ENCODE data around the gene KRT6A. TPM values are rescaled to one million over a fixed set of nuclear protein-coding genes. Genes with fewer than 3 reads are reported as not detected.

Gene KRT6A
- total RNA-seq, 1 donor from 2014 or later, result not detected

DNA sequence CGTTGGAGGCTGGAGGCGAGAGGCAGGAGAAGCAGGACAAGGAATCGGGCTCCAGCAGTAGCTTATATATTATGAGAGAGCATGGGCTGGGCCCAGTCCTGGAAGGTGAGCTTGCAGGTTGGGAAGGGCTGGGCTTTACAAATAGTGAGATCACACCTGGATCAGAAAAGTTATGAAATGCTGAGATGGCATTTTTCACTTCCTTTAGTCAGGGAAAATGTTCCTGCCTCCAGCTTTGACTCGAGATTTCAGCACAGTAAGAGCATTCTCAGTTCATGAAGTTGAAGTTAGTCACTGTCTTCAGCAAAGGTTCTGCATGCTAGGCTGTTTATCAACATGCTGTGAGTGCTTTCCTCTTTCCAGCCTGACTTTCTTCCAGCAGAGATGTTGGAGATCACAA, 19.3 kb downstream of the KRT6A start, which contains the start of gene KRT6C:
Gene KRT6C (minus strand): TSS at position 38 of the 400 bp plus-strand sequence. CDS start 68 bp downstream, outside the sequence.
- TF ChIP-seq, protein P1, sequence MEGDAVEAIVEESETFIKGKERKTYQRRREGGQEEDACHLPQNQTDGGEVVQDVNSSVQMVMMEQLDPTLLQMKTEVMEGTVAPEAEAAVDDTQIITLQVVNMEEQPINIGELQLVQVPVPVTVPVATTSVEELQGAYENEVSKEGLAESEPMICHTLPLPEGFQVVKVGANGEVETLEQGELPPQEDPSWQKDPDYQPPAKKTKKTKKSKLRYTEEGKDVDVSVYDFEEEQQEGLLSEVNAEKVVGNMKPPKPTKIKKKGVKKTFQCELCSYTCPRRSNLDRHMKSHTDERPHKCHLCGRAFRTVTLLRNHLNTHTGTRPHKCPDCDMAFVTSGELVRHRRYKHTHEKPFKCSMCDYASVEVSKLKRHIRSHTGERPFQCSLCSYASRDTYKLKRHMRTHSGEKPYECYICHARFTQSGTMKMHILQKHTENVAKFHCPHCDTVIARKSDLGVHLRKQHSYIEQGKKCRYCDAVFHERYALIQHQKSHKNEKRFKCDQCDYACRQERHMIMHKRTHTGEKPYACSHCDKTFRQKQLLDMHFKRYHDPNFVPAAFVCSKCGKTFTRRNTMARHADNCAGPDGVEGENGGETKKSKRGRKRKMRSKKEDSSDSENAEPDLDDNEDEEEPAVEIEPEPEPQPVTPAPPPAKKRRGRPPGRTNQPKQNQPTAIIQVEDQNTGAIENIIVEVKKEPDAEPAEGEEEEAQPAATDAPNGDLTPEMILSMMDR (IDR thresholded peaks at IDR 0.05; ENCODE audit: unreplicated experiment), result no peak
- no peak for DNase-seq (ENCODE audit: low spot score, unreplicated experiment)
- Mint-ChIP-seq H3K27ac (no peak within 1 kb of the TSS), H3K9me3 (ENCODE audit: low read depth) (no peaks in the 10 kb centered on the region), H3K27me3 (peaks cover 26% of the 10 kb centered on the region), H3K36me3 (ENCODE audit: insufficient read depth) (no peaks in the 10 kb centered on the region), H3K4me1 (ENCODE audit: low read depth) (no peaks in the 10 kb centered on the region), H3K4me3 (ENCODE audit: low read depth) (no peak within 1 kb of the TSS)

DNA sequence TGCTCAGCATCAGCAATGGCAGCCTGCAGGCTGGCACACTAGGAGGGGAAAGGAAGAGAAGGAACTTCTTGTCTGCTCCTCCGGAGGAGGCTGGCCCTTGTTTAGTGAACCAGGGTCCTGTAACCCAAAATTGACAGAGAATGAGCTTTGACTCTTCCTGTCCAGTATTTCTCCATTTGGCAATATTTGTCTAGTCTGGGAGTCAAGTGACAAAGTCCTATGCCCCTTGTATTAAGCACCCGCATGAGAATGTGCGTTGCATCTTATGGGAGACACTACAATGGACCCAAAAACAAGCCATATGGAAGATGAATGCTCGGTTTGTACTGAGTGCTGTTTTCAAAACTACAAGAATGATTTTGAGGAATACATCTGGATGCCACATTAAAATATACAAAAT, 23.2 kb downstream of the KRT6A start:
- H3K9me3 Mint-ChIP-seq (ENCODE audit: low read depth), result no peaks in the 10 kb centered on the region
- no peak overlapping the region for H3K4me3 Mint-ChIP-seq (ENCODE audit: low read depth)
- DNase-seq (ENCODE audit: low spot score, unreplicated experiment), result no peak
- H3K4me1 Mint-ChIP-seq (ENCODE audit: low read depth), result no peaks in the 10 kb centered on the region
- TF ChIP-seq, protein P1 (IDR thresholded peaks at IDR 0.05; ENCODE audit: unreplicated experiment), result no peak
- H3K27me3 Mint-ChIP-seq, result peaks cover 37% of the 10 kb centered on the region
- H3K27ac Mint-ChIP-seq, result no peak overlapping the region
- H3K36me3 Mint-ChIP-seq (ENCODE audit: insufficient read depth), result no peaks in the 10 kb centered on the region

DNA sequence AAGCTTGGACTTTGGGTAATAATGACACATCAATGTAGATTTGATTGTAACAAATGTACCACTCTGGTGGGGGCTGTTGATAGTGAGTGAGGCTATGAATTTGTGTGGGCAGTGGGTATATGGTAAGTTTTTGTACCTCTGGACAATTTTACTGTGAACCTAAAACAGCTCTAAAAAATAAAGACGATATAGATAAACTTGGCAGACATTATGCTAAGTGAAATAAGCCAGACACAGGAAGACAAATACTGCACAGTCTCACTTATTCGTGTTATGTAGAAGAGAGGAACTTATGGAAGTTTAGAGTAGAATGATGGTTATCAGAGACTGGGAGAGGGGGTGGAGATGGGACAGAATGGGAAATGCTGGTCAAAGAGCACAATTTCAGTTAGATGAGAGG, 28.2 kb downstream of the KRT6A start:
- DNase-seq (ENCODE audit: low spot score, unreplicated experiment), result no peak
- Mint-ChIP-seq H3K4me3 (ENCODE audit: low read depth) (no peak overlapping the region), H3K36me3 (ENCODE audit: insufficient read depth) (no peaks in the 10 kb centered on the region), H3K9me3 (ENCODE audit: low read depth) (no peaks in the 10 kb centered on the region), H3K27me3 (peaks cover 35% of the 10 kb centered on the region), H3K27ac (no peak overlapping the region), H3K4me1 (ENCODE audit: low read depth) (no peaks in the 10 kb centered on the region)
- TF ChIP-seq, protein P1 (IDR thresholded peaks at IDR 0.05; ENCODE audit: unreplicated experiment), result no peak

DNA sequence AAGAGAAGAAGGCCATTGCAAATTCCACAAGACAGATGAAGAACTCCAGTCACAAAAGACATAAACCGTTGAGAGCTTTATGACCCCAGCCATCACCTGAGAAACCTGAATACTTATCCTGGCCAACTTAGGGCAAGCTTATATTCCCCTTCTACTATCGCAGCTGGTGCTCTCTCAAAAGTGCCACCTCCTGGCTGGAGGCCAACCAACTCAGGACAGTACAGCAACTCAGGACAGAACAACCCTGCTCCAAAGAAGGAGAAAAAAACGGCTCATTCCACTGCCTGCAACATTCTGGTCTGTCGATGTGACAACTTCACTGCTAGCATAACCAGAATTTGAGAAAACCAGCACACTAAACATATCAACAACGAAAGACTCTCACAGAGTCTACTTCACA, 31.4 kb downstream of the KRT6A start:
- TF ChIP-seq, protein P1 (IDR thresholded peaks at IDR 0.05; ENCODE audit: unreplicated experiment), result no peak
- H3K4me1 Mint-ChIP-seq (ENCODE audit: low read depth), result no peaks in the 10 kb centered on the region
- H3K9me3 Mint-ChIP-seq (ENCODE audit: low read depth), result no peaks in the 10 kb centered on the region
- no peak overlapping the region for H3K27ac Mint-ChIP-seq
- no peak for DNase-seq (ENCODE audit: low spot score, unreplicated experiment)
- H3K4me3 Mint-ChIP-seq (ENCODE audit: low read depth), result no peak overlapping the region
- no peaks in the 10 kb centered on the region for H3K36me3 Mint-ChIP-seq (ENCODE audit: insufficient read depth)
- peaks cover 23% of the 10 kb centered on the region for H3K27me3 Mint-ChIP-seq

DNA sequence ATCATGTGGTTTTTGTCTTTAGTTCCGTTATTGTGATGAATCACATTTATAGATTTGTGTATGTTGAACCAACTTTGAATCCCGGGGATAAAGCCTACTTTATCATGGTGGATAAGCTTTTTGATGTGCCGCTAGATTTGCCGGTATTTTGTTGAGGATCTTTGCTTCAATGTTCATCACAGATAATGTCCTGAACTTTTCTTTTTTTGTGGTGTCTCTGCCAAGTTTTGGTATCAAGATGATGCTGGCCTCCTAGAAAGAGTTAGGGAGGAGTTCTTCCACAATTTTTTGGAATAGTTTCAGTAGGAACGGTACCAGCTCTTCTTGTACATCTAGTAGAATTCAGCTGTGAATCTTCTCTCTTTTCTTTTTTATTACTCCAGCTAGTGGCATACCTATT, 34.2 kb downstream of the KRT6A start:
- DNase-seq (ENCODE audit: low spot score, unreplicated experiment), result no peak
- TF ChIP-seq, protein P1 (IDR thresholded peaks at IDR 0.05; ENCODE audit: unreplicated experiment), result no peak
- no peak overlapping the region for H3K27ac Mint-ChIP-seq
- no peak overlapping the region for H3K4me3 Mint-ChIP-seq (ENCODE audit: low read depth)
- H3K9me3 Mint-ChIP-seq (ENCODE audit: low read depth), result no peaks in the 10 kb centered on the region
- H3K36me3 Mint-ChIP-seq (ENCODE audit: insufficient read depth), result no peaks in the 10 kb centered on the region
- H3K27me3 Mint-ChIP-seq, result peaks cover 14% of the 10 kb centered on the region
- H3K4me1 Mint-ChIP-seq (ENCODE audit: low read depth), result peaks cover 7% of the 10 kb centered on the region

All from progenitor cell of endocrine pancreas (in vitro differentiated cells).